GM18520 (cell line): ENCODE data around the gene PACRG.

Source experiments
- ATAC-seq: cut with Tn5 transposase; IDR thresholded peaks from one replicate; pipeline ENCODE4 v1.9.1; 2021; ENCODE audit not compliant: unreplicated experiment

Gene PACRG

DNA sequence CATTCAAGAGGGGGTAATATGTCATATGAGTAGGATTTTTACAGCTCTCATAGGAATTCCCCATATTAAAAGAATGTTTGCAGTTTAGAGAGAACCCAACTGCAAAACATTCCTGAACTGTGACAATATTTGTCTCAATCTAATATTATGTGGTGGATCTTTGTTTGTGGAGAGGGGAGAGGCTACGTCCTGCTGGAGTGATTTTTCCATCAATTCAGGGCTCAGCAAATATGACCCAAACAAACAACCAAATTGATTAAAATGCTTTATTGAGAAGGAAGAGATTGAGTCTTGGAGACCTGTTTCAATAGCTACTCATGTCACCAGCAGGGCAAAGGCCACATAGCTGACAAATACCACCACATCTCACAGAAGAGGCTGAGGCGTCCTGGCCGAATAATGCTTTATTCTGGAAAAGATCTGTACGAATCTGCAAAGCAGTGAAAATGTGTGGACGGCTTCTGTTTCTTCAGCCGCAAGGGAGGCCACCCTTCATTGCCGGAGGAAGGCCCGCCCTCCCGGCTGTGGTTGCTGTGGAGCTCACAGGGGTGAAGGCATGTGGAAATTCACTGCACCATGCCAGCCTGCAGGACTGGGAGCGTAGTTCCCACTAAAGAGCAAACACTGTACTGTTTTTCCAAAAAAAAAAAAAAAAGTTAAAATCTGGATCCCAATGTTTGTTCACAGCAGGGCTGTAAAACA, 597.1 kb downstream of the PACRG start:
- no peak for ATAC-seq

DNA sequence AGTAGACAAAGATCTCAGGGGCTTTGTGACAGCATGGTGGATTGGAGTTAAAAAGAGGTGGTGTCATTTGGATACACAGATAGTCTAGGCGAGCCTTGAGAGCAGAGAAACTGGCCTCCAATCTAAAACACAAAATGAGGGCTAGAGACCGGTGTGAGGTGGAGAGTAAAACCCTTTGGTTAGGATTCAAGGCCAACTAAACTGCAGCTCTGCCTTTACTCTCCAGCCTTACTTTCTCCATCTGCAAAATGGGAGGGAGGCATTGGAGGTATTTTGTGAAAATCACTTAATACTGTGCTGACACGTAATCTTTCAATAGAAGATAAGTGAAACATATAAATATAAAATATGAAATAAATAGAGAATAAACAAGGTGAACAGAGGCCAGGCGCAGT, 597.6 kb downstream of the PACRG start:
- ATAC-seq: no peak

DNA sequence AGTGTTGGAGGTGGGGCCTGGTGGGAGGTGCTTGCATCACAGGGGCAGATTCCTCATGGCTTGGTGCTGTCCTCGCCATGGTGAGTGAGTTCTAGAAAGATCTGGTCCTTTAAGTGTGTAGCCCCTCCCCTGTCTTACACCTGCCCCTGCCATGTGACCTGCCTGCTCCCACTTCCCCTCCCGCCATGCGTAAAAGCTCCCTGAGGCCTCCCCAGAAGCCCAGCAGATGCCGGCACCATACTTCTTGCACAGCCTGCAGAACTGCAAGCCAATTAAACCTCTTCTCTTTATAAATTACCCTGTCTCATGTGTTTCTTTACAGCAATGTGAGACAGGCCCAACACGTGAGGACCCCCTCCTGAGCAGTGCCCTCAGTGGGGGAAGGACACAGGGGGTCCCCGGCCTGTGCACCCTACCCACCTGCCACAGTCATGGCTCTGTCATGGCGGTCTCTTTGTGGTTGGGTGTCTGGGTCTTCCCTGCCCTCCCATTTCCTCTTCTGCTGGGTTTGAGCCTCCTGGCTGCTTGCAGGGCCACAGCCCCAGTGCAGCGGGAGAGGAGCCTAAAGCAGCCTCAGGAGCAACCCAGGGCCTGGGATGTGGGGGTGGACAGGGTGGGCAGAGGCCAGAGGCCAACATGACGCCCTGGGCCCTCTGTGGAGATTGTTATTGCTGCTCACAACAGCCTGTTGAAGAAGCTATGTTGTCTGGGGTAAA, 599.5 kb downstream of the PACRG start:
- no peak for ATAC-seq

DNA sequence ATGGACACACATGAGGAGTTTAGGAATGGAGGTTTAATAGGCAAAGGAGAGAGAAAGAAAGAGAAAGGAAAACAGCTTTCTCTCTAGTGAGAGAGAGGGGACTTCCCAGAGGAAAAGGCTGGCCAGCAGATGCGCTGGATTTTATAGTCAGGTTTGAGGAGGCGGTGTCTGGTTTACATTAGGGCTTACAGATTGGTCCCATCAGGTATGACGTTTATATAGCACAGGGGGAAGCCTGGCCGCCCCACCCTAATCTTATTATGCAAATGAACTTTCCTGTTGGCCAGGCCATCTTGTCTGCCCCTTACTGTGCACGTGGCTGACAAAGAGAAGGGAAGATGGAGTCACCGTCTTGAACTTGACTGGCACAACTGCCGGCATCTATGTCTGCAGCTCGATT, 600.1 kb downstream of the PACRG start:
- ATAC-seq: no peak

DNA sequence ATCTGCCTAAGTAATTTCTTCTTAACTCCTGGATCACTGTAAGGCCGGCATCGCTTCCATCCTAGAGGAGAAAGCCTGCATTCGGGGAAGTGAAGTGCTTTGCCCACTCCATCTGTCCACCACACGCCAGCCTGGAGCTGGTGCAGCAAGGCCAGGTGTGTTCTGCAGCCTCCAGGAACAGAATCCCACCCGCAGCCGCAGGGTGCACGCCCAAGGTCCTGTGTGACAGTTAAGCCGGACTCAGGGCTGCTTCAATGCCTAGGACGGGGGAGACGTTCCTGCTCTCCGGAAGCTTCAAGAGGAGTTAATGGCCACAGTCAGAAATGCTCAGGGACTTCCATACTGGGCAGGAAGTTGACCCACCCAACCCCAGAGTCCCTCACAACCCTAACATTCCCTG, 600.6 kb downstream of the PACRG start:
- no peak for ATAC-seq

DNA sequence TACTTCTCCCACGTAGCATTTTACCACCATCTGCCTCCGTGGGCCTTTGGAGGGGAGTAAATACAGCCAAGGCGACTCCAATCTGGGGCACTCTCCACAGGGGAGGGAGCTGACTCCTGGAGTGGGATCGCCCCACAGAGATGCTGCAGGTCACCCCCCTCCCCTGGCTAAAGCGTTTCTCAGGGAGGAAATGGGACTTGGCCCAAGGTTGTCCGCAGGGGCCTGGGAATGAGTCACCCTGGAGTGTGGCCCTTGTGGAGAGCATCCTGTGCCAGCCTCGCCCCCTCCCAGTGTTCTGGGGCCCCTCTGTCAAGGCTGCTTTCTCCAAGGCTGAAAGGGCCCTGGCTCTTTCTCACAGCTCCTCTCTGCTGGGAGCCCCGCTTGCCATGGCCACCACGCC, 602.2 kb downstream of the PACRG start:
- ATAC-seq: no peak

DNA sequence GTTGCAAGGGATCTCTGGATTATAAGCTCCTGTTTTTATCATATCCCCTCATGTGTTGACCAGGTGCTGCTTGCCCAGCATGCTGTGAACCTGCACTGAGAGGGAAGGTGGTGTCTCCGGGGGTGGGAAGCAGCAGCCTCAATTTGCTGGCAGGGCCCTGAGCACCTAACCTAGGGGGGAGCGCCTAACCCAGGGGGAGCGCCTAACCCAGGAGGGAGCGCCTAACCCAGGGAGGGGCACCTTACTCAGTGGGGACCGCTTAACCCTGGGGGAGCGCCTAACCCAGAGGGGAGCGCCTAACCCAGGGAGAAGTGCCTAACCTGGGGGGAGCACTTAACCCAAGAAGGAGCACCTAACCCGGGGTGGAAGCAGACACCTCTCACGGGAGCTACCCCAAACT, 603.5 kb downstream of the PACRG start:
- ATAC-seq: no peak

DNA sequence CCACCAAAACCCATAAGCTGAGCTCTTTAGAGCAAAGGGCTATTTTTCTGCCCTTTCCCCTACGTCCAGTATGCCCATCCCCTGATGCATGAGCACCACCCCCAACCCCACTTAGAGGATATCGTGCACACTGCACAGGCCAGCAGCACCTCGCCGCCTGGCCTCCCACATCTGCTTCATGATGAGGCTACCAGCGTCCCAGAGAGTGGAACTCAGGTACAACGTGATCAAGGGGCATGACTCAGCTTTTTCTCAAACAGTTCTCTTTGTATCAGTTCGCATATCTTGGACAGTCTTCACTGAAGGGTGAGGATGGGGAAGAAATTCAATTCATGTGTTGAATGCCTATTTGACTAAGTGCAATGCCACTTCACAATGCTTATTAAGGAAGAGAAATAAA, 604.8 kb downstream of the PACRG start:
- no peak for ATAC-seq

DNA sequence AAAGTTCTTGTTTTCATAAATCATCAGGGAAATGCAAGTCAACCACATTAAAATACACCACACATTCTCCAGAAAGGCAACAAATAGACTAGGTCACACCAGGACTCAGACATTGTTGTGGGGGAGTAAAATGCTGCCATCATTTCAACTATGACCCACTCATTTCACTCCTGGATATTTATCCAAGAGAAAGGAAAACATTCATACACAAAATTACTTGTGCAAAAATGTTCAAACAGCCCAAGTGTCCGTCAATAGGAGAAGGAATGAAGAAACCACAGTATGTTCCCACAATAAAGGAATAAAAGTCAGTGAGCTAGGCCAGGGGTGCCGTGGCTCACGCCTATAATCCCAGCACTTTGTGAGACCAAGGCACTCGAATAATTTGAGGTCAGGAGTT, 605.3 kb downstream of the PACRG start:
- no peak for ATAC-seq

DNA sequence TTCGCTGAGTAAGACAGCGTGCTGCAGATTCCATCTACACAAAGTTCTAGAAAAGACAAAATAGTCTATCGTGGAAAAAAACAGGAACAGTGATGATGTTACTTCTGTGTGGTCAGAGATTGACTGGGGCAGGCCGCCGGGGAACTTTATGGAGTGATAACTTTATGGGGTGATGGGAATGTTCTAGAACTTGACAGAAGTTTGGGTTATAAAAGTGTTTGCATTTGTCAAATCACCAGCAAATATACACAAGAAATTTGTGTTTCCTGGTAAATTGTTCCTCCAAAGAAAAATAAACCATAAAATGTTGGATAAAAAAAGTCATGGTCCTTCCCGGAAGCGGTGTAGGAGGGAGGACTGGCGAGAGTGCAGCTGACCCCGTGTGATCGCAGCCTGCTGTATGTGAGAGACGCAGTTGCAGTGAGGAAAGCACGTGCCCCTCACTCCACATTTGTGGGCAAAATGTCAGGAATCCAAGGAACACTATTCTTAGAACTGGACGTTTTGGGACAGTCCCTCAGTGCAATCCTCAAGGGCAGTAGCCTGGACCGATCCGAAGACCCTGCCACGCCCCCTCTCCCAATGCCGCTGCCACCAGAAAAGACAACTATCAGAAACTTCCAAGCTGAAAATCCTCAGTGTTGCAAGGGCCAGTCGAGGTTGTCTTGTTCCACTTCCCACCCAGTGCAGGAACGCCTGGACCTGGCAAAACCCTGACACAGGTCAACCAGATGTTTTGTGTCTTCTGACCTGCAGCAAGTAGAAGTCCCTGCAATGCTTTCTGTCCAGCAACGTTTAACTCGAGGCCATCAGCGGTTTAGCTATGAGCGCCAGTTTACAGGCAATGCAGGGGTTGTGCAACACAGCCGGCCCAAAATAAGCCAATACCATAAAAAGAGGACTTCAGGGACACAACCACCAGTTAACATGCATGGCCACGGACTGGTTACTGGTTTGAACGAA, 606.2 kb downstream of the PACRG start:
- ATAC-seq: no peak

DNA sequence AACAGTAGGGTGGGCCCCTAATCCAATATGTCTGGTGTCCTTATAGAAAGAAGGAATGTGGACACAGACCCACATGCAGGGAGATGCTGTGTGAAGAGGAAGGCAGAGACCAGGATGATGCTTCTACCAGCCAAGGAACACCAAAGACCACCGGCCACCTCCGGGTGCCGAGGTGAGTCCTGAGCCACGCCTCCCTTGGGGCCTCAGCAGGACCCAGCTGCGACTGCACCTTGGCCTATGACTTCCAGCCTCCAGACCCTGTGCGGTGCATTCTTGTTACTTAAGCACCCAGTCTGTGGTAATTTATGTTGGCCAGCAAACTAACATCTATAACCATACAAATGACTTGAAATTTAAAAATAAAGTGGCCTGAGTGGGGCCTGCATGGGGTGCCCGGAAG, 607.3 kb downstream of the PACRG start:
- ATAC-seq: no peak

DNA sequence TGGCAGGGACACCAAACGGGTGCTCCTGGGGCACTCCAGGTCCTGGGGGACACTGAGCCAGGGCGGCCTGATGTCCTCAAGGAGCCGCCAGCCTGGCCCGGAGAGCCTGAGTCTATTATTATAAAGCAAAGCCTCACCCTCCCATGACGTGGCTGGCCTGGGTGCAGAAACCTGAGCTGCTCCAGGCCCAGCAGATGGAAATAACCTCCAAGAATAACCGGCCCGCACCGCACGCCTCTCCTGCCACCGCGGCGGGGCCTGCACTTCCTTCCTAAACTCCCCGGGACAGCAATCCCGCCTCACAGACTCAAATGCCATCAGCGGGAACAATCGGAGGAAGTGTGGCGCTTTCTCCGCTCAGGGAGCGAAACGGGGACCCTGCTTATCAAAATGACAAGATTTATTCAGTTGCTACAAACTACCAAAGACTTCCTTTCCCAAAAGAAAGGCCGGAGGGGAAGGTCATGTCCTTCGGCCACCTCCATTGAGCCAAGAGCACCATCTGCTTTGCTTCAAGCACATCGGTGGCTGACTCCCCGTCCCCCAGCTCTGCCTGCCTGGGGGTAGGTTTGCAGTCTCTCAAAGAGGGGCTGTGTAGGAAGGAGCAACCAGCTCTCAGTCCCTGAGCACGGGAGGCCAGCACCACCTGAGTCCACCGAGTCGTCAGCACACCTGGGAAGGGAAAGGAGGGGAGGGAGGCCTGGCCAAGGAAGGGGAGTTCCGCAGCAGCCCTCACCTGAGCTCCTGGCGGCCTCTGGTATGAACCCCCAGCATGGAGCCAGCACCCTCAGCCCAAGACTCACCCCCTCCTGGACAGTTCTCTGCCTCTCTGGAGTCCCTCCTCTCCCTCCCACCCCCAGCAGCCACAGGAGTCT, 608.1 kb downstream of the PACRG start:
- no peak for ATAC-seq

DNA sequence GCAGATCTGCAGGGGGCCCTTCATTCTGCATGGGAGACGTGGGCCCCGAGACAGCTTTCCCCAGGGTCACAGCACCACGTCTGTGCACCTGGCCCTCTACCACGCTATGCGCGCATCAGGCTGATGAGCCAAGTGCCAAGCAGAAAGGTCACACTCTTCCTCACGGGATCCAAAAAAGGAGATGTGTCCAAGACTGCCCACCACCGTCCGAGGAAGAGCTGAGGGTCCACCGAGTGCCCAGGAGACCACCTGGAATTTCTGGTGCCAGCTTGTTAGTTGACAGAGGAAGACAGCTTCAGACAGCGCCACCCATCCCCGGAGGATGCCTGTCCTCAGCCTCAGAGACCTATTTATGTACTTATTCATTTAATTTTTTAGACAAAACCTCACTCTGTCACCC, 609.2 kb downstream of the PACRG start:
- no peak for ATAC-seq

DNA sequence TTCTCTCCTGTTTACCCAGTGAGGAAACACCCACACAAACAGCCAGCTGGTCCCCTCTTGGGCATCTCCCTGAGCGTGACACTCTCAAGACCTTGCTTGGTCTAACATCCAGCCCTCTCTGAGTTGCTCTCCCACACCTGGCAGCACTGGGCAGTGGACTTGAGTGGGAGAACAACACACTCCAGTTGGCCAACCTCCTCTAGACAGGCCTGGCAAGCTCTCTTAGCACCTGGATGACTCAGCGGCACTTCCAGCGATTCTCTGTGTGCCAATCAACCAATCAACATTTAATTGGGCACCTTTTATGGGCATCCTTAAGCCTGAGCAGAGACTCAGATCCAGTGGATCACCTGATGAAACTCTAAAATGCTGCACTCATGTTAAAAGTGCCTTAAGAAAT, 610.2 kb downstream of the PACRG start:
- no peak for ATAC-seq

DNA sequence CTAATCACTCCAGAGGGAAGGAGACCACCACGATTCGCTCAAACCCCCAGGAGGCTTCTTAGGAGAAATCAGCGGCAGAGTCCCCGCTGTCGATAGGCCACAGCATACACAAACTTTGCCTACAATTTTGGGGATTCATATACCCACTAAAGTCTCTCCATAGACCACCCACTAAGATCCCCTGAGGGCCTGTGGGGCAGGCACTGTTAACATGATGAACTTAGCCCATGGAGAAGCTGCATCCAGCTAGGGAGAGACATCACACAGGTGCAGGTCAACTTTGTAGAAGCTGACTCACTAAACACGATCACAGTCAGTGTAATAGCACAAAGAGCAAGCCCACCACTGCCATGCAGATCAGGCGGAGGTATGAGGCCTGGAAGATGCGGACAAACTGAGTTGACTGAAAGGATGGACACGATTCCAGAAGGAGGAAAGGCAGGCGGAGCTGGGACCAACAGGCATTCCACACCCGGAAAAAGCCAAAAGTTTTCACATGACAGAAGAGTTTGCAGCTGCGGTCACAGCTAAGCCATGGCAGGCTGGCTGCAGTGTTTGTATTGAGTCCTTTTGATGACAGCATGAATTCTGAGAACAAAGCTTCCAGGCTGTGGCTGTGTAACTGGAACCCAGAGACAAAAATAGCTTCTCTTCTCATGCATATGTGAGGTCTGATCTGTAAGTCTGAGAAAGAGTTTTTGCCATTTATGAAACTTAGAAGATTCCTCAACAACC, 611.1 kb downstream of the PACRG start:
- no peak for ATAC-seq

DNA sequence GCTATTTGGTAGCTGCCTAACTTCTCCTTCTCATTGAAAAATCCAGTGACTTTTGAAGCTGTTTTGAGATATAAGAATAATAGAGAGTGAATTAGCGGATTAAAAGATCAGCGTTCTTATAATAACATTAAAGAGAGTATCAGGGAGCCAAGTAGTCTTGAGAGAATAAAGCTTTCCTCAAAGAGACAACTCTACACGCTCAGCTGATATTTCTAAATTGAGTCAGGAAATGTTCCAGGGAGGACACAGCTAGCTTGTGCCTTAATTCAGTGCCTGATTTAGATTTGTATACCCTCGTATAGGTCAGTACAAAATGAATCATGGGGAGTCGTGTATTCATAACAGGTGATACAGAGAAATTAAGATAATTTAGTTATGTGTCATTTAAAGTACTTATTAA, 611.7 kb downstream of the PACRG start:
- ATAC-seq: no peak

DNA sequence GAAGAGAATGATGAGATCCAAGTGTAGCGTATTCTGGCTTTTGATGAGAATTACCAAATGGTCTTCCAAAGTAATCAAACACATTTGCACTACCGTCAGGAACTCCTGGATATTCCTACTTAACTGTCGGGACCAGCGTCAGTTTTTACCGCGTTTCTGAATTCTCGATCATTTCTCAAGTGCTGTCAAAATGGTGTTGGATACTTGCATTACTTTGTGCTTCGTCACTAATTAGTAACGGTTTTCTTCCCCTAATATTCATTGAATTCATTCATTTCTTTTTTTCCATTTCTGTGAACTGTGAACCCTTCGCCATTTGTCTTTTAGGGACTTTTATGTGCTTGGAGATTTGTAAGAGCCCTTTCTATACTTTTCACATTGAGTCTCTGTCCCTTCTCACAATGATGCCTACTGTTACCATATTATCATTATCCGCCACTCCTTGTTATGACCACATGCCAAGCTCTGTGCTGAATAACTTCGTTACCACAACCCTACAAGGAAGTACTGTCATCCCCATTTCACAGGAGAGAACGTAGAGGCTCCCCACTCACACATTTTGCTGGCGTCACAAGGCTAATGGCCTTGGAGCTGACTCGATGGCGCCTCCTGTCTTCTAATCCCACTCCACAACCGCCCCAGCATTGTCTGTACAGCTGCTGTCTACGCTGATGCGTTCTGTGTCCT, 612.6 kb downstream of the PACRG start:
- no peak for ATAC-seq

DNA sequence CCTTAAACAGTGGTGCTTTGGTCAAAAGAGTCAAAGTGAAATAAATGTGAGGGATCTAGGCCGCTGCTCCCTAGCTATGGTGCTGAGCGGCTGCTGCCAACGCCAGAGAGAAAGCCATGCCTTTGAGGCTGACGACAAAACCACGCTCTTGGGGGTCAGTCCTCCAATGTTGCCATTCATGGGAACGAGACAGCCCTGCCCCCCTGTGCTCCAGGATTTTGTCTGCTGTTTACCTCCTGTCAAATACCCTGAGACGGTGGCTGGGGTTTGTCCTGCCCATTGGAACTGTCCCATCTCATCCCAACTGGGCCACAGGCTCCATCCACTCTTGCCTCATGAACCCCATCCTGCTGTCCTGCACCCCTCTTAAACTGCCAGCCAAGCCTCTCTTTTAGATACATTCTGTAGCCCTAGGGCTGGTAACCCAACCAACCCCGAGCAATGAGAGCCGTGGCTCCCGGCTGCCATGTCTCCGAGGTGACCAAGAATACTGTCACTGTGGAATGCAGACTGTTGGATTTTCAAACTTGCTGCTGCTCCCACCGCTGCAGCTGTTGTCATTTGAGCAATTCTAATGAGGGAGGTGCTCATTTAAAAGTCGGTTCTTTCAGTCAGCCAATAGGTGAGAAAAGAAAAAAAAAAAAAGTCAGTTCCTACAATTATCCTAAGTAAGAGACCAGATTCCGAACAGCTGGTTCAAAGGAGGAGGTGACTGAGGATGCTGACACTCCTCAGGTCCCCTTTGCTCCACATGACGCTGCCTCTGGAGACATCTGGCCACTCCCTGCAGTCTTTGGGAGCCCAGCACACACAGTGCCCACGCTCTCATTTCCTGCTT, 613.7 kb downstream of the PACRG start:
- ATAC-seq: no peak
